Left hindlimb (tissue), 1 donor: ENCODE measurements around the gene TUBGCP2.

Experiments used
- DNase-seq: peaks from one replicate; pipeline ENCODE4 v3.0.0-alpha.2; 2018

TUBGCP2 gene

DNA sequence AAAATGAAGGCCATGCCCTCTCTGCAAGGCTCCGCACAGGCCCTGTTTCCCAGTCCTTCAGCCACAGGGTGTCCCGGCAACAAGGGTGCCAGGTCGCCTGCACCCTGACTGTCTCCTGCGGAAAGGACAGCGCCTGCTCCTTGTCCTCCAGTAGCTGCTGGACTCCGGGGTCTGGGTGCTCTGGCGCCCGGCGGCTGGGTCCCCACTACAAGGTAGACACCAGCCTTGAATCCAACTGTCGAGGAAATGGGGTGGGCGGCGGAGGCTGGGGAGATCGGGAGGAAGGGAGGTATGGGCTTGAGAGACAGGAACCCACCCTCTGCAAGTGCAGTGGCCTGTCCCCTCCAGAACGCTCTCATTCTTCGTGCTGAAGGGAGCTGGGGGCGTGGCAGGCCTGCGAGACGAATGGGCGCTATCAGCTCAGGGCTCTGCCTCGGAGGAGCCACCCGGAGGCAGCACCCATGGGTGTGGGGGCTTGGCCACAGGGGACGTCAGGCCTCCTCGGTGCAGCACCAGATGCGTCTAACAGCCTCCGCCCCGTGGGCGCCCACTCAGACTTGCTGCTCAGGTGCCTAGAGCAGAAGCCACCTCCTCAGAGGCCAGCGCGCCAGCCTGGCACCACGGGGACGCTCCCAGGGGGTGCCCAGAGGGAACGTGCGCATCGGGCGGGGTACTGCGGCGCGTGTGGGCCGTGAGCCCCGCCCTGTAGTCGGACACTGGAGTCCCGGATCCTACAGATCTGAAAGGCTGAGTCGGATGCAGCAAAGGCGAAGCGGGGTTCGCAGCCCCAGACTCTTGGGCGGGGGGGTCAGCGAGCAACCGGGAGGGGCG lies 47.6 kb downstream of the TUBGCP2 start:
- peak; percentile 66 for DNase-seq

DNA sequence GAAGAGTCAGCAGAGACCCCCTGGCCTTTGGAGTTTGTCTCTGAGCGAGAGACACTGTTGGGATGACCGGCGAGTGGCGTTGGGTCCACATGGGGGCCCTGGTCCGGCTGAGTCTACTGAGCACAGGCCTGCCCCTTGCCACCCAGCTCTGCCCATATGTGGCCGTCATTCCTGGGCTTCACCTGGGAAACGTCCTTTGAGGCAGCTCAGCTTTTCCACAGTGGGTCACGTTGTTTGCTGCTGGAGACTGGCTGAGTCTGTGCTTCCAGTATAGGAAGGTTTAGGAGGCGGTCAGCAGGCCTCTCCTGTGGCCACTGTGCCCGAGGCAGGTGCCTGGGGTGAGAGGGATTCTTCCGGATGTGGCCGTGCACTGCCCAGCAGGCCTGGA lies 49.1 kb downstream of the TUBGCP2 start:
- no peak for DNase-seq

DNA sequence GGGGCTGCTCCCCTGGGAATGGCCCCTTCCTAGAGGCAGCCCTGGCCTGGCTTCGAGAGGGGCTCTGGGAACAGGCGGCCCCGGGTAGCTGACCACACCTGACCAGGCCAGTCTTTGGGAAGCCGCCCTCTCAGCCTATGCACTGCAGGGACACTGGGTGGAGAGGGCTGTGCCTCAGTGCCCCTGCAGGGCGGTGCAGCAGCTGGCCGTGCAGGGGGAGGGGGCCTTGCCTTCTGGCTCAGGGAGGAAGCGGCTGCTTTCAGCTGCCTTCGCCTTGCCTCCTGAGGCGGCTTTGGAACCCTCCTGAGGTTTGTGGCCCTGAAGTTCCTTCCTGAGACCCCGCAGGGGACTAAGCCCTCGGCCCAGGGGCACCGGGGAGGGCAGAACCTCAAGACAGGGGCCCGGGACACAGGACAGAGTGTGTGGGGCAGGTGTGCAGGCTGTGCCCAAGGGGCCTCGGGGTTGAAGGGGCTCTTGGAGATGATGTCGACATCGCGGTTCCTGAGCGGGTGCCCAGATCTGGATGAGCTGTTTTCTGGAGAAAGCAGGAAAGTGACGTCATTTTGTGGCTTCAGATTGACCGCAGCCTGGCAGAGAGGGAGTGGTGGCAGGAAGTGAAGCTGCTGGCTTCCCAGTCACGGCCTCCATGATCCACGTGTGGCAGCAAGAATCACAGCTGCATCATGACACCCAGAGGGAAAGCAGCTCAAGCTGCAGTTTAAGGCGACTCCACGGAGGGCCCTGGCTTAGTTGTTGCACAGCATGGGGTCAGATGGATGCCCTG lies 49.7 kb downstream of the TUBGCP2 start:
- DNase-seq = peak; percentile 86

DNA sequence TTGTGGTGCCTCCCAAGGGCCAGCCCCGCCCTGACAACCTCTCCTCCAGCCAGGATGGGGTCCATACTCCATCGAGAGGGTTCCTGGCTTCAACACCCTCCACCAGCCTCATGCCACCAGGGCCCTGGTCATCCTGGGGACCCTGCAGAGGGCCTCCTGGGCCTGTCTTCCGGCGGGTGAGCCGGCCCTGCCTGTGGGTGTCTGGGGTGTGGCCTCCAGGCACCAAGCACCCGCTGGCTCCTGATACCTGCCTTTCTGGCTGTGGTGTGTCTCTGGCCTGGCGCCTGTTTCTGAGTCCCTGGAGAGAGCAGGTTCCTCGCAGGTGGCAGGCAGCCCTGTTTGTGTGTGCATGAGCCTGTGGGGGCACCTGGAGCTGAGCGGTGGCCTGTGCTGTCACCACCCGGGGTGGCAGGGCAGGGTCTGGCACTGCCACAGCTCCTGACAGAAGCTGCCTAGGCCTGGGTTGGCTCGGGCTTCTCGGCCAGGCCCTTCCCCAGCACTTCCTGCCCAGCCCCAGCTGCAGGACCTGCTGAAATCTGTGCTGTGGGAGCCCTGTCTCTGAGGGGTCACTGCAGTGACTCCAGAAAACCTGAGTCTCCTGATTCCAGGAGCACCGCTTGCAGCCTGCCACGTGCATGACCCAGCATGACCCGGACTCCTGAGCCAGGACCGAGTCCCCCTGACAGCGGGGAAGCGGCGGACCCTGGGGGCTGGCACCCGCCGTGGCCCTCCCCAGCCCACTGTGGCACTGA lies 50.4 kb downstream of the TUBGCP2 start:
- no peak for DNase-seq

DNA sequence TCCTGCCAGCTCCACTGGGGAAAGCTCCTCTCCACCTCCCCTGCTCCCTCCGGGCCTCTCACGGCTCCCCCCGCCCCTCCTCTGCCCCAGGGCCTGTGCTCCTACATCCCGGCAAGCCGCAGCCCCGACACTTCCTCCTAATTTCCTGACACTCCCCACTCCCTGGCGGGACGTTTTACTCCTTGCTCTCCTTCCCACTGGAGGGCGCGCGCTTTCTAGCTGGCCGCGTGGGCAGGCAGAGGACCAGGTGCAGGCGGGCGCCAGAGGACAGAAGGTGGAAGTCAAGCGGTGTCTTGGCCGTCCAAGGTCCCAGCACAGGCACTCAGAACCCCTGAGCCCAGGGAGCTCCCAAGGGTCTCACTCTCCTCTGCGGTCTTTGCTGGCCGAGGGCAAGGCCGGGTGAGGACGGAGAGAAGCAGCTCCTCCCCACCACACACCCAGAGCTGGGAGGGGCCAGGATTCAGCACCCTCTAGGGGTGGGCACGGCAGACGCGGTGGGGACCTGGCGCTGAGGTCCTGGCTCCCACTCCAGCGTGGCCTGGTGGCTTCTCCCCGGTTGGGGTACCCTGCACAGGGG lies 51.1 kb downstream of the TUBGCP2 start:
- DNase-seq = no peak

DNA sequence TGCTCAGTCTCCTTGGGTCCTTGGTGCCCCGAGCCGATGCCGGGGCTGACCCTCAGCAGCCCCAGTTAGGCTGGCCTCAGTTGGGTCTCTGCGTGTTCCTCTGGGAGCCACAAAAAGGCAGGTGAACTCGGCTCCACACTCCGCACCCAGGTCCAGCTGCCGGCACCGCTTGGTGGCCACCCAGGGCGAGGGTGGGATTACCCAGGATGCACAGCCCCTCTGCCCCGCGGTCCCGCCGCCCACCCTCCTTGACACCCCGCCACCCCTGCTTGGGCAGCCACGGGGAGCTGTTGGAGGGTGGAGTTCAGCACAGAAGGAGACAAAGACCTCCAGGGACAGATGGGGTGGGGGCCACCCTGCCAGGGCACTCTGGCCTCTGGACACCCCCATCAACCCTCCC lies 53.3 kb downstream of the TUBGCP2 start:
- no peak for DNase-seq

DNA sequence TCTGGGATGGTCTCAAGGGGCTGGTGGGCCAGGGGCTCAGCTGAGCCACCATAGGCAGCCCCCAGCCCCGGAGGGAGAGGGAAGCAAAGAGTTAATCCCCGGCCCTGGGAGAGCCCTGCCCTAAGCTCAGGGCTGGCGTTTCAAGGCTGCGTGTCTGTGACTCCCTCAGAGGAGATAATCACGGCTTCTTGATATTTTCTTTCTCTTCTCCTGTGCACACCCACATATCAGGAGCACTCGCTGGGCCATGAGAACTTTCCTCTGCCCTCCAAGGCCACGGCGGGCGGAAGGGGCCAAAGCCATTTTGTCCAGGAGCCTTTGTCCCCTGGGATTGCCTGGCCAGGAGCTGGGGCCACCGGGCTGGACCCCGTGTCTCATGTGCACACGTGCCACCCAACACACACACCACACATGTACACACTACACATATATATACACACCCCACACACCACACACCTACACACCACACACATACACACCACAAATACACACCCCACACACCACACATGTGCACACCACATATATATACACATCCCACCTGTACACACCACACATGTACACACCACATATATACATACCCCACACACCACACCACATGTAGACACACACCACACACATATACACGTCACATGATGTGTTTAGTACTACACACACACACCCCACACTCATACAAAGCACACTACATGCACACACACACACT lies 54.1 kb downstream of the TUBGCP2 start:
- no peak for DNase-seq

DNA sequence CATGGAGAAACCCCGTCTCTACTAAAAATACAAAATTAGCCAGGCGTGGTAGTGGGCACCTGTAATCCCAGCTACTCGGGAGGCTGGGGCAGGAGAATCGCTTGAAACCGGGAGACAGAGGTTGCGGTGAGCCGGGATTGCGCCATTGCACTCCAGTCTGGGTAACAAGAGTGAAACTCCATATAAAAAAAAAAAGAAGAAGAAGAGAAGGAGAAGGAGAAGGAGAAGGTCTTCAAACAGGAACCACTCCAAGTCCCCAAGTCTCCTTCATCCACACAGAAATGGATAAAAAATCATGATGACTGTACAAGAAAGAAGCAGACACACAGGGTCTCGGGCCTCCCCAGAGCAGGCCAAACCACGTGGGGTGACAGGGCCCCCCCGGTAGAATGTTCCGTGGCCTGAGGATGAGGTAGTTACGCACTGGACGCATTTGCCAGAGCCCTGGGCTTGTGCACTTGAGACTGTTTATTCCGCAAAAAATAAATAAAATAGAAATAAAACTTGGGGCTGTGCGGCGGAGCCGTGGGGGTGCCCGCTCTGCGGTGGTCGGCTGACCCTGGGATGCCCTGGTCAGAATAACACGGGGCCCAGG lies 55.2 kb downstream of the TUBGCP2 start:
- DNase-seq = no peak

DNA sequence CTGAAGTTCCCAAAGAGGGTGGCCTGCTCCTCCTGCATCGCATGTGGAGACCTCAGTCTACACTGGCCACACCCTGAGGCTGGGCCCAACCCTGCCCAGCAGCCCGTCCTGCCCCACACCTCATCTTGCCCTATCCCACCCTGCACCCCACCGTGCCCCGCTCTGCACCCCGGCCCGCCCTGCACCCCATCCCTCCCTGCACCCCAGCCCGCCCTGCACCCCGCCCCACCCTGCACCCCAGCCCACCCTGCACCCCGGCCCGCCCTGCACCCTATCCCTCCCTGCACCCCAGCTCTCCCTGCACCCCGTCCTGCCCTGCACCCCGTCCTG lies 56.5 kb downstream of the TUBGCP2 start:
- DNase-seq = no peak

DNA sequence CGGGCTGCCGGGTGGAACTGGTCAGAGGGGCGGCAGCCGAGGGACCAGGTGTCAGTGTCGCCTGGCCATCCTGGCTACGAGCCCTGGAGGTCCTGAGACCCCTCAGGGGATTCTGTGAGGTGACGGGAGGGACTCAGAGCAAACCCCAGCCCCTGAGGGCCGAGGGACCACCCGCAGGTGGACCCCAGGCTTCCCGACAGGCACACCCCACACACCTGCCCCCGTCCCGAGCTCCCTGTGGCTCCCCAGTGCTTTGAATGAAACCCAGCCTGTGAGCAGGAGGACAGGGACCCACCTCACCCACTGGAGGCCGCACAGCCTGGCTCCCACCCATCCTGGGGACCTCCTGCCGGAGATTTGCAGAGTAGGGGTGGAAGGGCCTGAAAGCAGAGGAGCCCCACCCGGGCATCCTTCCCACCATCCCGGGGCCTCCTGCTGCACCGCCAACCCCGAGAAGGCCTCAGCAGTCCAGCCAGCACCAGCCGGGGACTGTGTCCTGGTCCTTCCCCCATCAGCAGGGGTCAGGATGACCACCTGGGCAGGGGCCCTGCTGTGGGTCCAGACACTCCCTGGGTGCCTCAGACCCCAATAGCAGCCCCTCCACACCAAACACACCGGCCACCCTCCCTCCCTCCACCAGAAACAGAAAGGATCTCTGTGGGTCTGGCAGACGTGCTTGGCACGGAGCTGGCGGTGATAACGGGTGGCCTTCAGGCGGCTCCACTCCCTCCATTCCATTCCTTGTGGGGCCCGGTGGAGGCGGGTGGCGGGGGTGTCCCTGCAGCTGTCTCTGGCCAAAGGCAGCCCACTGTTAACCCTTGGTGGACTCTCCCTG lies 57.1 kb downstream of the TUBGCP2 start:
- DNase-seq = no peak

DNA sequence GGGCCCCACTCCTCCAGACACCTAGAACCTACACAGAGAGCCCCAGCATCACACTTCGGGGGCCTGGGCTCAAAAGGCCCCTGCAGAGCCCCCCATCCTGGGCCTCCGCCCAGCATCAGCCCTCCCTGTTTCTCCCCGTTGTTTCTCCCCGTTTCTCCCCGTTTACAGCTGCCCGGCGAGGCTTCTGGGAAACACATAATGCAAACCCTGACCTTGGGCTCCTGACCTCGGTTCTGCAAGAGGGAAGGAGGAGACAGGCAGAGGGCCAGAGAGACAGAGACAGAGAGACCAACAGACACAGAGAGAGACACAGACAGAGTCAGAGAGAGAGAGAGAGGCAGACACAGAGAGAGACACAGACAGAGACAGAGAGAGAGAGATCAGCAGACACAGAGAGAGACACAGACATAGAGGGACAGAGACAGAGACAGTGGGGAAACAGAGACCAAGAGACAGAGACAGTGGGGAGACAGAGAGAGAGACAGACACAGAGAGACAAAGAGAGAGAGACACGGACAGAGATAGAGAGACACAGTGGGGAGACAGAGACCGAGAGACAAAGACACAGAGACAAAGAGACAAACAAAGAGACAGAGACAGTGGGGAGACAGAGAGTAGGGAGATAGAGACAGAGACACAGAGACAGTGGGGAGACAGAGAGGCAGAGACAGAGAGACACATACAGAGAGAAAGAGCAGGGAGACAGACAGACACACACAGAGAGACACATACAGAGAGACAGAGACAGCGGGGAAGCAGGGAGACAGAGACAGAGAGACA lies 58.5 kb downstream of the TUBGCP2 start:
- DNase-seq = no peak

DNA sequence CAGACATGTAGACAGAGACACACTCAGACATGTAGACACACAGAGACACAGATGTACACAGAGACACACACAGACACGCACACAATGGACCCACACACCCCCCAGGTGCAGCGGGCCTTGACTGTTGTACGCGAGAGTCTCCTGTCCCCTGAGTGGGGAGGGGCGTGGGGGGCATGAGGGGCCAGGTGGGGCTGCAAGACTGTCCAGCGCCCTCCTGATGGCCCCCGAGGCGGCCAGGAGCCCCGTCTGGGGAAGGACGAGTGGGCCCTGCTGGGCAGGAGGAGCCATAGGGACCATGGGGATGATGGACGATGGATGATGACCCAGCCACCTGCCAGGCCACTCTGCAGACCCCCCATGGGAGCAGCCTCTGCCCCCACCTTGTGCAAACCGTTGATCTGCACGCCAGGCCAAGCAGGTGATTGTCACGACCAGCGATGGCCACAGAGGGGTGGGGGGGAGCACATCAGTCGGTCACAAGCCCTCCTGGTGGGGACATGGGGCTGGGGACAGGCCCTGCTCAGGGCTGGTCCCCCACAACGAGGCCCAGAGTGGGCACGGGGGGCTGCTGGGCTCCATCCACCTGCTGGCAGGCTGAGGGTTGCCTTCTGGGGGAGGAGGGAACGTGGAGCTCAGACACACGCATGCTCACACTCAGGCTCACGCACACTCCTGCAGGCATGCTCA lies 59.4 kb downstream of the TUBGCP2 start:
- DNase-seq = no peak

DNA sequence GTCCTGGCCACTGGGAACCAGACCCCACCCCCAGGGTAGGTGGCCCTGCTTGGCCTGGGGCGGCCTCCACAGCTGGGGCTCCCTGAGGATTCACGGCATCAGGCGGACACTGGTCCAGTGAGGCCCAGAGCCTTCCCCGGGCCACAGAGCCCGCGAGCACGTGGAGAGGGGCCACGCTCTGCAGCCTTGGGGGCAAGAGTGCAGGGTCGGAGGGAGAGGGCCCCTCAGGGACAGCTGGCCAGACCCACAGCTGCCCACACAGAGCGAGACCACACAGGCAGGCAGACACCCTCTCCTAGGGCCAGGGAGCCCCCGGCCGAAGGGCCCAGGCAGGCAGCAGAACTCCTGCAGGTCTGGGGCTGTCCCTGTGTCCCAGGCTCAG lies 60.3 kb downstream of the TUBGCP2 start:
- no peak for DNase-seq

DNA sequence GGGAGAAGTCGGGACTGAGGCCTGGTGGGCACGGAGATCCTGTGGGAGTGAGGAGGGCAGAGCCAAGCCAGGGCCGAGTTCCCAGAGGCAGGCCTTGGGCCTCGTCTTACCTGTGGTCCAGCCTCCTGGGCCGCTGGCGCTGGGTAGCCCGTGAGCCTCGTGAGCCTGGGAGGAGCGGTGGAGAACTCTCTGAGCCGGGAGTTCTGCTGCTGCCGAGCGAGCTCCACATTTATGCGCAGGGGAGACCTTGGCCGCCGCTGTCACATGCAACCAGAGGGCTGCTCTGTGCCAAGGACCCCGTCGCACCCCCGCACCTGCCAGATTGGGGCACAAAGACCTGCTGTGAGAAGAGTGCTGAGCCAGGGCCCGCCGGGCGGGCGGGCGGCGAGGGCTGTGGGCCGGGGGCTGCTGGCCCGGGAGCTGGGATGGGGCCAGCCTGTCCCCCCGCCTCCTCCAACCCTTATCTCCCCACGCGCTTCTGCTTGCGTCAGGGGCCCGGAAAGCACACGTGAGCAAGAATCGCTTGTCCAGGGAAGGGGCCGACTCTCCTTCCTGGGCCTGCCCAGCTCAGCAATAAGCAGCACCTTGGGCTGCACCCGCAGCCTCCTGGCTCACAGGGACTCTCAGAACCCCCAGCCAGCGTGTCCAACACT lies 60.9 kb downstream of the TUBGCP2 start:
- no peak for DNase-seq

DNA sequence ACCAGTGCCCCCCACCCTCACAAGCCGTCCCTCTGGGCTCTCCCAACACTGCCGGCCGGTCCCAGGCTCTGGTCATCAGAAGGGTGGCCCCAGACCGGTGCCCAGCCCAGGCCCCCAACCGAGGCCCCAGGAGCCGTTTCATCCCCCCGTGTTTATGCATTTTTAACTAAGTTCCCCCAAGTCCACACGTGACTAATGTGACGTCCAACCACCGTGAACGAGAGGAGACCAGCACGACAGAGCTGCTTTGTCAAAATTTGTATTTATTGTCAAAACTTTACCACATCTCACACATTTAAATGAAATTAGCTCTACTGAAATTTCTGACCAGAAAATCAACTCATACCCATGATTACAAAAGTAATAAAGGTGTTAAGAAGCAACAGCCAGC lies 62.4 kb downstream of the TUBGCP2 start:
- DNase-seq = no peak

DNA sequence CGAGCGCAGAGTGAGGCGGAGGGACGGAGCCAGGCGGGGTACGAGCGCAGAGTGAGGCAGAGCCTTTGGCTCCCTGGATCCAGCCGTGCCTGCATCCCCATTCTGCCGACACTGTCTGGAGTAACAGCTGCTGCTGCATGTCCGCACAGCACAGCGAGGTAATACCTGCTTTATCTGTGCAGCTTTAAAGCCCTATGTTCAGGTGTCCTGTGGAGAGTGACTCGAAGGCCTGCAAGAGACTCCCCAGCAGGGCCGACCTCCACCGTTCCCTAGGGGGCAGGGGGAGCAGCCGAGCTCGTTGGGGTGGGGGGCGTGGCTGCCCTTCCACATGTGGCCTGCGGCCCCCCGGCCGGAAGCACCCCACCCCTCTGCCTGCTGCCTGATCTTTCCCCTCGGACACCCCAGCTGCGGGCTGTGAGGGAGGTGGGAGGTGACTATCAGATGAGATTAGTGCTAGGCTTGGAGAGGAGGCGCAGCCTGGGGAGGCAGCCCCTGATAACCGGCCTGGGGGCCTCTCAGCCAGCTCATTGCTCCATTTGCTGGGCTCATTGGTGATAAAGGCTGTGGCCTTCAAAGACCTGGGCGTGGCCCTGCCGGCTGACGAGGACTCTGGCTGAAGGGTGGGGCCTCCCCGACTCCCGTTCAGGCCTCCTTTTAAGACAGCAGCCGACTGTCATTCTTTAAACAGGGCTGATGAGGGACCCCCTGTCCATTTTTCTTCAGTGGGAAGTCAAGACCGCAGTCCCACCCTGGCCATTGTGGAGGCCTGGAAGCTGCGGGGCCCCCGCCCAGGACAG lies 63.0 kb downstream of the TUBGCP2 start:
- no peak for DNase-seq

DNA sequence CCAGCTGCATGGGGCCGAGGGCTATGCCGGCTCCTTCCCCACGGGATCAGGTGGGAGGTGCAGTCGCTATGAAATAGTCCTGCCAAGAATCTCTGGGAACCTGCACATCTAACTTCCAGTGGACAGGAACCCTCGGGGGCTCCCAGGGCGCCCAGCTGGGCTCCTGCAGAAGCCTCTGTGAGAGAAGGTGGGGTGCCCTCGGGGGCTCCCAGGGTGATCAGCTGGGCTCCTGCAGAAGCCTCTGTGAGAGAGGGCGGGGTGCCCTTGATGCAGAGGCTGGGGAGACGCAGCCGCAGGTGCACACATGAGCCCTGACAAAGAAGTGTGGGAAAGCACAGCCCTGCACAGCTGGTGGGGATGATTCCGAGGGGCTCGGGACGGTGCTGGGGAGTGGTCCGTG lies 65.1 kb downstream of the TUBGCP2 start:
- DNase-seq = no peak

DNA sequence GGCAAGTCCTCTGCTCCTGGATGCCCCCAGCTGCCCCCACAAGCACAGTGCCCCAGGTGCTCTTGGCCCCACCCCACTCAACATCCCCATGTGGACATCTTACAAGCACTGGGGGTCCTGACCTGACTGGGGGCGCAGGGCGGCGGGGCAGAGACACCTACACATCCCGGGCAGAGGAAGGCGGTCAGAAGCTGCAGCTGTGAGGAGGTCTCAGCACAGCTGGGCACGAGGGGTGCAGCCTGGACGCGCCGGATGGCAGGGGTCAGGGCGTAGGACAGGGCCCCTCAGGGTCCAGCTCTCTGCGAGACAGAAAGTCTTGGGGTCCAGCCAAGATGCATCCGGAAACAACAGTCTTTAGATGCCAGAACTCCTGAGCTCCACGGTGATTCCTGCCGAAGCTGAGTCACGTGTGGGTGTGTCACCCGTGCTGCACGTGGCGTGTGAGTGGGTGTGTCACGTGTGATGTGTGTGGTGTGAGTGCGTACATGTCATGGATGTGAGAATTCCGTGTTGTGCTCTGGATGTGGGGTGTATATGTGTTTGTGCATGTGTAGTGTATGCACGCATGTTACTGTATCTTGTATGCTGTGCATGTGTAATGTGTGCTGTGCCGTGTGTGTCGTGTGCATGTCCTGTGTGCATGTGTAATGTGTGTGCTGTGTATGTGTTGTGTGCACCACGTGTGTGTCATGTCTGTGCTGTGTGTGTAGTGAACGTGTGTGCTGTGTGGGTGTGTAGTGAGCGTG lies 65.9 kb downstream of the TUBGCP2 start:
- no peak for DNase-seq
